Astrocyte (in vitro differentiated cells and primary cell): ENCODE measurements around the gene CAMK2G.

Experiments
- EZH2 ChIP-seq: IDR thresholded peaks from 2 replicates; pipeline ENCODE4 v1.6.1; 2012; ENCODE audit warnings: mild to moderate bottlenecking, low read length, inconsistent platforms; ENCODE audit not compliant: insufficient read depth
- TF ChIP-seq, protein P1 (sequence below): IDR thresholded peaks from 2 replicates; pipeline ENCODE4 v1.5.1; 2011; ENCODE audit warnings: low read depth, mild to moderate bottlenecking, inconsistent platforms, low read length, moderate library complexity; ENCODE audit not compliant: insufficient read depth

DNA sequence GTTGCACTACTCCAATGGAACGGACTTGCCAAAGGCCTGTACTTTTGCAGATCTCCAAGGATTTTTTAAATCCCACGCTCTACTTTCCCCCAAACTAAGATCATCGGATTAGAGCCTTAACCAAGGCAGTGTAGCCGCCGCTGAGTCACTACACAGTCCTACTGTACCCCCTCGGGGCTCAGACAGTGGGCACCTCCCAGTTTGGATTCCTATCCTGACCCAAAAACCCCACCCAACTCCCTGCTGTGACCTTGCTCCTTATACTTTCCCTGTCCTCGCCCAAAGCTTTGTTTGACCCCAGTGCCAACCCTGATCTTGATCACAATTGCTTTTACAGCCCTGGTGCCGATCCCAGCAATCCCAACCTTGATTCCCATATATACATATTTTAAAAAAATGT is 19.1 kb upstream of the CAMK2G start:
- TF ChIP-seq EZH2, result no peak
- TF ChIP-seq, protein P1, sequence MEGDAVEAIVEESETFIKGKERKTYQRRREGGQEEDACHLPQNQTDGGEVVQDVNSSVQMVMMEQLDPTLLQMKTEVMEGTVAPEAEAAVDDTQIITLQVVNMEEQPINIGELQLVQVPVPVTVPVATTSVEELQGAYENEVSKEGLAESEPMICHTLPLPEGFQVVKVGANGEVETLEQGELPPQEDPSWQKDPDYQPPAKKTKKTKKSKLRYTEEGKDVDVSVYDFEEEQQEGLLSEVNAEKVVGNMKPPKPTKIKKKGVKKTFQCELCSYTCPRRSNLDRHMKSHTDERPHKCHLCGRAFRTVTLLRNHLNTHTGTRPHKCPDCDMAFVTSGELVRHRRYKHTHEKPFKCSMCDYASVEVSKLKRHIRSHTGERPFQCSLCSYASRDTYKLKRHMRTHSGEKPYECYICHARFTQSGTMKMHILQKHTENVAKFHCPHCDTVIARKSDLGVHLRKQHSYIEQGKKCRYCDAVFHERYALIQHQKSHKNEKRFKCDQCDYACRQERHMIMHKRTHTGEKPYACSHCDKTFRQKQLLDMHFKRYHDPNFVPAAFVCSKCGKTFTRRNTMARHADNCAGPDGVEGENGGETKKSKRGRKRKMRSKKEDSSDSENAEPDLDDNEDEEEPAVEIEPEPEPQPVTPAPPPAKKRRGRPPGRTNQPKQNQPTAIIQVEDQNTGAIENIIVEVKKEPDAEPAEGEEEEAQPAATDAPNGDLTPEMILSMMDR, result no peak
